GM21526 (cell line): ENCODE data around the gene HOXC11.

ENCODE experiments used
- ATAC-seq: cut with Tn5 transposase; IDR thresholded peaks from one replicate; pipeline ENCODE4 v1.9.1; 2021; ENCODE audit warnings: moderate library complexity; ENCODE audit not compliant: unreplicated experiment, low FRiP score

The HOXC11 gene

DNA sequence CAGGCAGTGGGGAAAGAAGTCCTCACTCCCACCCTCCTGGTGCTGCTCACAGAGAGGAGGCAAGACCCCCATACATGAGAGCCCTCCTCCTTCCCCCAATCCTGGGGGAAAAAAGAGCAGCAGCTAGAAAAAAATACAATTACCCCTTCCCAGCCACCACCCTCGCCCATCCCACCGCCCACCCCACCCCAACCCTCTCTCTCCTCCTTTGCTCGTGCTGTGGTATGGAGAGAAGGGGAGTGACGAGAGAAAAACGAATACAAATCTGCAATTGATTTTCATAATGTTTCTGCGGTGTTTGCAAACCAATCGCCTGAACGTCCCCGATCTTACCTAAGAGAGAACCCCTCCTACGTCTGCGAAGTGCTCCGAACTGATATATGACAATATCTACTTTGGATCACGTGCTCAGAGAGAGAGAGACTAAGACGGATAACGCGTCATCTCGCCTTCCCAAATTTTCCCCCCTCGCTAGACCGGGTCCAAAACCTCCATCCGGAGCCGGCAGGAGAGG is at the start of gene HOXC11:
Gene HOXC11 (plus strand): TSS at position 405 of the 514 bp plus-strand sequence. CDS start 116 bp downstream, outside the sequence.
- ATAC-seq: no peak

DNA sequence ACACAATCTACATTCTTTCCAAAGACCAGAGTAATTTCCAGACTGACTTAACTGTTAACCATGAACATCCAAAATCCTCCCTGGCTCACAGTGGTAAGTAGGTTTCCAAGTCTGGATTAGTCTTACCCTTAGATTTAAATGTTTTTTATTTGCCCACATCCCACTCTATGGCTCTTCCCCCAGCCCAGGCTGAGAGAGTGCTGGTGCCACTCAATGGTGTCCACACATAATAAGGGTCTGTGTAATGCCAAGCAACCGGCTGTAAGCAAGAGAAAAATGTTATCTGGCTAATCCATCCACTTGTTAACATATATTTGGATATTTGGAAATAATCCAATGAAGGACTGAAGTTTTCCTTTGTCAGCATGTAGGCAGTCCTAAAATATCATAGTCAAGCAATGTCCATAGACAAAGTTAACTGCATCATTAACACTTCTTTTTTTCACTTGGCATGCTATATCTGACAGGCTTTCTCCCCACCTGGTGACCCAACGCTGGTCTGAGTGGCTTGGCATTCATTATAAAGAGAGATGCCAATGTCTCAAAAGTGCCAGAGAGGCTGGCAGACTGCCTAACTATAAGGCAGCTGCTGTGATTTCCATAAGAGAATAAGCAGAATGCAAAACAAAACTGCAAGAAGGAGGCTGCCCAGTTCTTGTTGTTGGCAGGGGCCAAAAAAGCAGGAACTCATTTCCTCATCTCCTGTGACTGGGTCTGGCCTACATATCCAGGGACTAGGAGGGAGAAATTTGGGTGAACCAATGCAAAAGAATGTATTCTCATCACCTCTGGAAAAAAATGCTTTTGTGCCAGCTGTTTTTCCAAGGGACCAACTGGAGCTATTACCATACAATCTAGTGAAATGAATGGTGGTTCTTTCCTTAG is 48.2 kb upstream of the HOXC11 start:
- ATAC-seq: no peak

- no peak for ATAC-seq
Measured at GRCh38 chr12:53927220-53928029, 45.5 kb upstream of the HOXC11 start.

- ATAC-seq: no peak
Measured at GRCh38 chr12:53928054-53928835, 44.7 kb upstream of the HOXC11 start.

- ATAC-seq: no peak
Measured at GRCh38 chr12:53929527-53929926, 43.4 kb upstream of the HOXC11 start.

DNA sequence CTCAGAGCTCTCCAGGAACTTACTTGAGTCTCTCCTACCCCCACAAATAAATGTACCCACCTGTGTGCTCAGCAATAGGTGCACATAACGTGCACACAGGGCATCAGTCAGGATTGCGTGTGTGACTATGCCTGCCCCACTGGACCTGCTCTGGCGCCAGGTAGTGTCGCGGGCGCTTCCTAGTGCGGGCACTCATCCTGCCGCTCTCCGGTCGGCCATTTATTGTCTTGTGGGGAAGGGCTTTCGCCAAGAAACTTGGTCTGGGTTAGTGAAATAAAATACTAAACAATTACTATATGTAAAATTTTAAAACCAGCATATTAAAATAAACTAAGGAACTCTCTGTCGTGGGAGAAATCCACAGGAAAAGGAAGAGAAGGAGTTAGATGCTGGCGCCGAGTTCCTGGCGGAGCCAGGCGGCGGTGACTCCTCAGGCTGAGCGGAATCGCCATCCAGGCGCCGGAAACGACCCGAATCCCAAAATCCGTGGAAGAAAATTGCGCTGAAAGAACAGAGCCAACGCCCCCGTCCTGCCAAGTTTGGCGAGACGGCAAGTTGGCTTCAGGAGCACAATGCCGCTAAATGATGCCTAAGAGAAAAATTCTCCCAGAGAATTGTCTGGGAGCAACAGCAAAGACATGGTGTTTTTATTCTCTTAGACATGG is 42.2 kb upstream of the HOXC11 start:
- no peak for ATAC-seq

- no peak for ATAC-seq
Measured at GRCh38 chr12:53931844-53932581, 40.9 kb upstream of the HOXC11 start.

- ATAC-seq: no peak
Measured at GRCh38 chr12:53932915-53933314, 40.0 kb upstream of the HOXC11 start.

DNA sequence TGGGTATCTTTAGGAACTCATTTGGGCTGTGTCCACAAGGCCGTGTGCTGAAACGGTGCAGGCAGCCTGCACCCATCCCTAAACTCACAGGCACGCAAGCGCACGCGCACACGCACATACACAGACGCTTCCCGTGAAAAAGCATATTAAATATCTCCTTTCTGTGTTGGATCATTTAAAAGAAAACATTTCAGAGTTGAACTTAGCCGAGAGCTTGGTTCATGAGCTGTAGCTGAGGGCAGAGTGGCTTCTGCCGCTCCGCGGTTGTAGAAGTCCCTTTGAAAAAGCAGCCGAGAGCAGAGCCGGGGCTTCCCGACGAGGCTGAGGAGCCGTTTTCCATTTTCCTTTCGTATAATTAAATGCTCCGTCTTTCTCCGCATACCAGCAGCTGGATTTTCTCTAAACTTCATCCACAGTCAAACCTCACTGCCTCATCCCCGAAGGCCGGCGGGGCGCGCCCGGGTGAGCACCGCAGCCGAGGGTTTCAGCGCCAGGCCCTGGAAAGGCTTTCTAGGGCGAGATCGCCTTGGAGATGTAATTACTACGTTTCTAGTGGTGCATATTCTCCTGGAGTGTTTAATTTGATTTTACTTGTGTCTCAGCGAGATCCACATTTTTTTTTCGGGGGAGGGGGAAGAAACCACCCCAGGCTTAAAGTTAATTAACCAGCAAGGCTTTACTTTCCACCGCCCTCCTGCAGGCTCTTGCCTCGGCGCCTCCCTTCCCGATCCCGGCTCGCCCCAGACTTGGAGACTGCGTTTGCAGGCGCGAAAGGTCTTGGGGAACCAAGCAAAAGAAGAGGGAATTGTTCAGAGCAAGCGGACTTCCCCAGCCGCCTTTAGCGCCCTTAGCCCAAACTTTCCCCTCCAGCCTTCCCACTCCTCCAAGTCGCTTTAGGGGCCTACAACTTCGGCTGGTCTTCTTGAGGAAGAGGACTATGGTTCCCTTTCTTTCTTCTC is 37.3 kb upstream of the HOXC11 start:
- ATAC-seq: no peak

- no peak for ATAC-seq
Measured at GRCh38 chr12:53937099-53937498, 35.8 kb upstream of the HOXC11 start.

DNA sequence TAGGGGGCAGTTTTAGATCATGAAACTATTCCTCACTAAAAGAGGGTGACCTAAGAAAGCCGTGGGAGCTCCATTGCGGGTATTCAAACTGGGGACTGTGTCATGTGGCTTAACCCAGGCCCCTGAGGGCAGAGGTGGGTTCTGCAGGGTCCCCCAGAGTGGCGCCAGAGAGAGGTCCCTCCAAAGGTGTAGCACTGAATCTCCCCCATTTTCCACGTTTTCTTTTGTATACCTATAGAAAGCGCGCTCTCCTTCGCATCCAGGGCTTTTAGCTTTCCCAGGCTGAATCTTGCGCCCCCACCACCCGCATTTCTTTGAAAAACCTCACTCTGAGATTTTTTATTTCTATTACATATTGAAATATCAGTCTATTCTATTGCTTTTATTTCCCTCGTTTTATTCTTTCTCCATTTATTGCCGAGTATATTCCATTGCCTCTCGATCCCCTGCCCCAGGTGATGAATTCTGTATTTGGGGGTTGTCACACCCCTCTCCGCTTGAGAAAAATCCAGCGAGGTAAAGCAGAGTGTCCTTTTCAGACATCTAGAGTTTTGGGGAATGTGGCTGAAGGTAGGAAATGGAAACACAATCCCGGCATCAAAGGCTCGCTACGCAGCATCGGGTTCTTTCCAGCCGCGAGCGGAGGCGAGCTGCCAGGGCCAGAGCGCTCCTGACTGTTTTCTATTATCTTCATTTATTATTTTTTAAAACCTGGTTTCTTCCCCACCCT is 35.2 kb upstream of the HOXC11 start:
- no peak for ATAC-seq

GRCh38 chr12:53938326-53939140 is 34.4 kb upstream of the HOXC11 start, which contains the start of gene HOXC13:
TSS of gene HOXC13 (plus strand) at chr12:53938831. CDS start at chr12:53938907, 76 bp downstream.
- ATAC-seq: no peak

- no peak for ATAC-seq
Measured at GRCh38 chr12:53939141-53940108, 33.5 kb upstream of the HOXC11 start.

GRCh38 chr12:53940443-53941014 is 32.4 kb upstream of the HOXC11 start:
- ATAC-seq: no peak

DNA sequence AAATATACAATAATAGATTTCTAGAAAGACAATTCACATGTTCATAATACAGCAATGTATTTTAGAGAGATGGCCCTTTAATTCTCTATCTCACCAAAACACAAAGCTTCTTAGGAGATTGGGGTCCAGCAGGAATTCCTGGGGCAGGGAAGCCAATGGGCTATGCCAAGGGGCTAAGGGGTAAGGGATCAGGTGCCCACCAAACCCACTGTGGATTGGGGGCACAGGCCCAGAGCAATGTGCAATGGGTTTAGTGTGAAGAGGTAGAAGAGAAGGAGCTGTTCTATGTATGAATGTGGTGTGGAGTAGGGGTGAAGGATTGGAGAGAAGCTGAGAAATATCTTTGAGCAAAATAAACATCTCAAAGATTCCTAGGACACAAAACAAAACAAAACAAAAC is 31.7 kb upstream of the HOXC11 start:
- no peak for ATAC-seq
